ENCODE data around the gene ANKS1B. TPM values are rescaled to one million over a fixed set of nuclear protein-coding genes. Genes with fewer than 3 reads are reported as not detected.
"Not testable (repeated sequence)": the region's sequence is repeated elsewhere in the genome, so short reads cannot be mapped to it uniquely, and the experiment has no call there.

The ANKS1B gene
- total and polyA plus RNA-seq, 5 donors, result 0.43 to 7.4 (median 3.3) TPM

DNA sequence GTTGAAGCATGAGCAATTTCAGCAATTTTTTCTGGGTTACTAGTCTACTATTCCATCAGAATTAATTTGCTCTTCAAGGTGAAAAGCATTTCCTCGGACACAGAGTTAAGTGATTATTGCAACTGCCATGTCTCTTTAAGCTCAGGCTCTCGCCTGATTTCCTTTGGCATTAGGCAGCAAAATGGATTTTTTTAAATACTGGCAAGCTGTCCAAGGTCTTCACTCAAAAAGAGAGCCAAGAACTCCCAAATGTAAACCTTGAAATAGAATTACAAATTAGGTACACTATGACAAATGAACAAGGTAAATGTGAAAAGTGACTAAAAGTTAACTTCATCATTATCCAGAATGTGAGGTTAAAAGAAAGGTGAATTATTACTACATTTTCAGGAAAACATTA lies 225.3 kb downstream of the ANKS1B start:
- WGBS, result 68% methylated on average over 2 of the region's 2 CpGs

GRCh38 chr12:99758997-99759396 lies 225.7 kb downstream of the ANKS1B start:
- no peaks in the 10 kb centered on the region for H3K27me3 ChIP-seq (ENCODE audit: control insufficient read depth, insufficient read depth)
- no peak overlapping the region for H3K4me3 ChIP-seq (ENCODE audit: low read length)
- H3K9me3 ChIP-seq (ENCODE audit: control insufficient read depth, low read length), result no peaks in the 10 kb centered on the region
- H3K4me1 ChIP-seq (ENCODE audit: control insufficient read depth, insufficient read depth, low read length), result no peaks in the 10 kb centered on the region
- WGBS, result 81% methylated on average over 3 of the region's 3 CpGs
- intact Hi-C loops (cut with DNase I), result no loop called here
- DNase-seq, result no peak
- no peak overlapping the region for H3K27ac ChIP-seq (ENCODE audit: low read length)
- no peak for ATAC-seq

More for the DNA sequence above, 225.3 kb downstream of the ANKS1B start:
- intact Hi-C loops (cut with DNase I), result no loop called here
- no peak overlapping the region for H3K4me3 ChIP-seq (ENCODE audit: low read length)
- H3K27ac ChIP-seq (ENCODE audit: low read length), result no peak overlapping the region
- ATAC-seq (no peak), DNase-seq (no peak)
- no peaks in the 10 kb centered on the region for H3K4me1 ChIP-seq (ENCODE audit: control insufficient read depth, insufficient read depth, low read length)
- H3K27me3 ChIP-seq (ENCODE audit: control insufficient read depth, insufficient read depth), result no peaks in the 10 kb centered on the region
- H3K9me3 ChIP-seq (ENCODE audit: control insufficient read depth, low read length), result no peaks in the 10 kb centered on the region

- no peaks in the 10 kb centered on the region for H3K27me3 ChIP-seq (ENCODE audit: control insufficient read depth, insufficient read depth)
- no peak for DNase-seq
- intact Hi-C loops (cut with DNase I), result no loop called here
These were observed 232.0 kb downstream of the ANKS1B start for GRCh38 chr12:99752740-99753139.

GRCh38 chr12:99746538-99746937 lies 238.2 kb downstream of the ANKS1B start:
- intact Hi-C loops (cut with DNase I), result no loop called here
- no peak overlapping the region for H3K4me3 ChIP-seq (ENCODE audit: low read length)

More at GRCh38 chr12:99752740-99753139, 232.0 kb downstream of the ANKS1B start:
- no peak overlapping the region for H3K27ac ChIP-seq (ENCODE audit: low read length)
- no peaks in the 10 kb centered on the region for H3K9me3 ChIP-seq (ENCODE audit: control insufficient read depth, low read length)
- no peak for ATAC-seq
- H3K4me3 ChIP-seq (ENCODE audit: low read length), result no peak overlapping the region
- no peaks in the 10 kb centered on the region for H3K4me1 ChIP-seq (ENCODE audit: control insufficient read depth, insufficient read depth, low read length)

GRCh38 chr12:99745895-99746294 lies 238.8 kb downstream of the ANKS1B start:
- ATAC-seq (no peak), DNase-seq (no peak)
- no peaks in the 10 kb centered on the region for H3K9me3 ChIP-seq (ENCODE audit: control insufficient read depth, low read length)
- no peaks in the 10 kb centered on the region for H3K4me1 ChIP-seq (ENCODE audit: control insufficient read depth, insufficient read depth, low read length)
- intact Hi-C loops (cut with DNase I), result no loop called here
- no peak overlapping the region for H3K27ac ChIP-seq (ENCODE audit: low read length)
- WGBS, result 51% methylated on average over 2 of the region's 2 CpGs
- no peaks in the 10 kb centered on the region for H3K27me3 ChIP-seq (ENCODE audit: control insufficient read depth, insufficient read depth)
- no peak overlapping the region for H3K4me3 ChIP-seq (ENCODE audit: low read length)

More at GRCh38 chr12:99746538-99746937, 238.2 kb downstream of the ANKS1B start:
- Histone ChIP-seq H3K4me1 (ENCODE audit: control insufficient read depth, insufficient read depth, low read length) (no peaks in the 10 kb centered on the region), H3K27ac (ENCODE audit: low read length) (no peak overlapping the region), H3K27me3 (ENCODE audit: control insufficient read depth, insufficient read depth) (no peaks in the 10 kb centered on the region), H3K9me3 (ENCODE audit: control insufficient read depth, low read length) (no peaks in the 10 kb centered on the region)
- no peak for DNase-seq
- ATAC-seq, result no peak

DNA sequence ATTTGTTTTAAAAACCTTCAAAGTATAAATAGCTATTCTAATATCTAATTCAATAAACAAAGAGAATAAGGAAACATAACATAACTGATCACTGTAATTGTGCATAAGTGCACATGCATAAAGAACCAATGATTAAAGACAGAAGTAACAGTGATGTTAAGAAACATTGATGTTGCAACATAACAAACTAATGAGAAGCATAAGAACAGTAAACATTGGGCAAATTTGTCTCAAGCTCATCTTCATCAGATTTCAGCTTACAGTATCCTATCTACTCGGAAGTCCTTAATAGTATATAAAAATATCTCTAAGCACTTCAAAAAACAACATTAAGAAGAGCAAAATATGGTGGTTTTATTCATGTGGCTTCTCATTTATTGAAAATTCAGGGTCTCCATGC lies 239.6 kb downstream of the ANKS1B start:
- H3K4me1 ChIP-seq (ENCODE audit: control insufficient read depth, insufficient read depth, low read length), result no peaks in the 10 kb centered on the region
- ATAC-seq, result no peak
- no peaks in the 10 kb centered on the region for H3K27me3 ChIP-seq (ENCODE audit: control insufficient read depth, insufficient read depth)

DNA sequence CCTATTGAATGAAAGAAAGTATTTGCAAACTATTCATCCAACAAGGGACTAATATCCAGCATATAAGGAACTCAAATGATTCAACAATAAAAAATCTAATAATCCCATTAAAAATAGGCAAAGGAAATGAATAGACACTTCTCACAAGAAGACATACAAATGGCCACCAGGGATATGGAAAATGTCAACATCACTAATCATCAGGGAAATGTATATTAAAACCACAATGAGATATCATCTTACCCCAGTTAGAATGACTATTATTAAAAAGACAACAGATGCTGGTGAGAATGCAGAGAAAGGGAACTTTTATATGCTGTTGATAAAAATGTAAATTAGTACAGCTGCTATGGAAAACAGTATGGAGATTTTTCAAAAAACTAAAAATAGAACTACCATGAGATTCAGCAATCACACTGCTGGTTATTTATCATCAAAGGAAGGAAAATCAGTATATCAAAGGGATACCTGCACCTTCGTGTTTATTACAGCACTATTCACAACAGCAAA lies 247.9 kb downstream of the ANKS1B start:
- no peak for ATAC-seq
- no peak overlapping the region for H3K4me3 ChIP-seq (ENCODE audit: low read length)
- H3K4me1 ChIP-seq (ENCODE audit: control insufficient read depth, insufficient read depth, low read length), result no peaks in the 10 kb centered on the region
- 61% methylated on average over 1 of the region's 1 CpG for WGBS
- H3K9me3 ChIP-seq (ENCODE audit: control insufficient read depth, low read length), result no peaks in the 10 kb centered on the region
- no peak for DNase-seq
- H3K27me3 ChIP-seq (ENCODE audit: control insufficient read depth, insufficient read depth), result no peaks in the 10 kb centered on the region
- no peak overlapping the region for H3K27ac ChIP-seq (ENCODE audit: low read length)
- intact Hi-C loops (cut with DNase I), result no loop called here

More for the DNA sequence above, 239.6 kb downstream of the ANKS1B start:
- H3K27ac ChIP-seq (ENCODE audit: low read length), result no peak overlapping the region
- 75% methylated on average over 1 of the region's 1 CpG for WGBS
- H3K4me3 ChIP-seq (ENCODE audit: low read length), result no peak overlapping the region
- intact Hi-C loops (cut with DNase I), result no loop called here
- no peak for DNase-seq
- H3K9me3 ChIP-seq (ENCODE audit: control insufficient read depth, low read length), result no peaks in the 10 kb centered on the region

DNA sequence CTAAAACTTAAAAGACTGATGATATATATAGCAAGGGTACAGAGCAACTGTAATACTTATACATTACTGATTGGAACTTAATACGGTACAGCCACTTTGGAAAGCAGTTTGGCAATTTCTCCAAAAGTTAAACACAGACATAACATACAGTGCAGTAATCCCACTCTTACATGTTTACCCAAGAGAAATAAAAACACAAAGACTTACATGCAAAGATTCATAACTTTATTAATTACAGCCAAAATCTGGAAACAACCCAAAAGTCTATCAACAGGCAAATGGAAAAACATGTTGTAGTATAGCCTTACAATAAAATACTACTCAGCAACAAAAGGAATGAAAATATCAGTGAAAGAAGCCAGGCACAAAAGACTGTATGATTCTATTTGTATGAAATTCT lies 252.6 kb downstream of the ANKS1B start:
- Histone ChIP-seq H3K27me3 (ENCODE audit: control insufficient read depth, insufficient read depth) (no peaks in the 10 kb centered on the region), H3K9me3 (ENCODE audit: control insufficient read depth, low read length) (no peaks in the 10 kb centered on the region), H3K4me1 (ENCODE audit: control insufficient read depth, insufficient read depth, low read length) (no peaks in the 10 kb centered on the region), H3K27ac (ENCODE audit: low read length) (no peak overlapping the region), H3K4me3 (ENCODE audit: low read length) (no peak overlapping the region)
- ATAC-seq (no peak), DNase-seq (no peak)
- intact Hi-C loops (cut with DNase I), result no loop called here
- WGBS, result 63% methylated on average over 1 of the region's 1 CpG

DNA sequence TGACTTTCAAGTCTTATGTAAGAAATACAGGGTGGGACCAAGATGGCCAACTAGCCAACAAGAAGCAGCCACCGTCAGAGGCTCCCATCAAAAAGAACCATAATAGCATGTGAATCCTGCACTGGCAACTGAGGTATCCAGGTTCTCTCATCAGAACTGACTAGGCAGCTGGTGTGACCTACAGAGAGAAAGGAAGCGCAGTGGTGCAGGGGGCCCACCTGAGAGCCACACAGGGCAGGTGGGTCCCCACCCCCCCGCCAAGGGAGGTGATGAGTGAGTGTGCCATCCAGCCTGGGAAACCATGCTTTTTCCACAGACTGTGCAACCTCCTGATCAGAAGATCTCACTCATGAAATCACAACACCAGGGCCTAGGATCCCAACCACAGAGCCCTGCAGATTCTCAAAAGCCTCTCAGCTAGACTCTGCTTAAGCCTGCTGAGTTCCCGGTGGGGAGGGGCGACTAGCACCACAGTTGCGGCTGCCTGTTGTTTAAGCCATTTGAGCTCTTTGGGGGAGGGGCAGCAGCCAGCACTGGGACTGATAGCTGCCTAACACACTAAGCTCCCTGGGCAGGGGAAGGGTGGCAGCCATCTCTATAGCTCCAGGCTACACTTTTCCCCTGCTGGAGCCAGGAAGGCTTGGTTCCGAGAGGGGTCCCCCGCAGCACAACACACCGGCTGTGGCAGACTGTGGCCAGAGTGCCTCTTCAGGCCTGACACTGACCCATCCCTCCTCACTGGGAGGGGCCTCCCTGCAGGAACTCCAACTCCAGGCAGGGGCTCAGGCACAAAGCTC lies 261.8 kb downstream of the ANKS1B start:
- no peak for ATAC-seq
- no peaks in the 10 kb centered on the region for H3K27me3 ChIP-seq (ENCODE audit: control insufficient read depth, insufficient read depth)
- no peaks in the 10 kb centered on the region for H3K9me3 ChIP-seq (ENCODE audit: control insufficient read depth, low read length)
- H3K27ac ChIP-seq (ENCODE audit: low read length), result no peak overlapping the region
- 76% methylated on average over 9 of the region's 9 CpGs for WGBS
- no peaks in the 10 kb centered on the region for H3K4me1 ChIP-seq (ENCODE audit: control insufficient read depth, insufficient read depth, low read length)
- H3K4me3 ChIP-seq (ENCODE audit: low read length), result no peak overlapping the region
- intact Hi-C loops (cut with DNase I), result no loop called here
- DNase-seq, result no peak

DNA sequence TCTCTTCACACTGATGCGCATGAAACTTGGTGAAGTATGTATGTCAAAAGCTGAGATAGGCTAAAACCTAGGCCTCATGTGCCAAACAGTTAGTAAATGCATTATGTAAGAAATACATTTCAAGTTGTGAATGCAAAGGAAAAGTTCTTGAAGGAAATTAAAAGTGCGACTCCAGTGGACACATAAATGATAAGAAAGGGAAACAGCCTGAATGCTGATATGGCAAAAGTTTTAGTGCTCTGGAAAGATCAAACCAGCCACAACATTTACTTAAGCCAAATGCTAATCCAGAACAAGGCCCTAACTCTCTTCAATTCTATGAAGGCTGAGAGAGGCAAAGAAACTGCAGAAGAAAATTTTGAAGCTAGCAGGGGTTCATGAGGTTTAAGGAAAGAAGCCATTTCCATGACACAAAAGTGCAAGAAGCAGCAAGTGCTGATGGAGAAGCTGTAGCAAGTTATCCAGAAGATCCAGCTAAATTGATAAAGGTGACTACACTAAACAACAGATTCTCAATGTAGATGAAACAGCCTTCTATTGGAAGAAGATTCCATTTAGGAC lies 262.9 kb downstream of the ANKS1B start:
- Histone ChIP-seq H3K9me3 (ENCODE audit: control insufficient read depth, low read length) (no peaks in the 10 kb centered on the region), H3K4me1 (ENCODE audit: control insufficient read depth, insufficient read depth, low read length) (no peaks in the 10 kb centered on the region), H3K4me3 (ENCODE audit: low read length) (no peak overlapping the region), H3K27me3 (ENCODE audit: control insufficient read depth, insufficient read depth) (no peaks in the 10 kb centered on the region), H3K27ac (ENCODE audit: low read length) (no peak overlapping the region)
- no peak for DNase-seq
- ATAC-seq, result no peak
- intact Hi-C loops (cut with DNase I), result no loop called here
- 71% methylated on average over 2 of the region's 2 CpGs for WGBS

DNA sequence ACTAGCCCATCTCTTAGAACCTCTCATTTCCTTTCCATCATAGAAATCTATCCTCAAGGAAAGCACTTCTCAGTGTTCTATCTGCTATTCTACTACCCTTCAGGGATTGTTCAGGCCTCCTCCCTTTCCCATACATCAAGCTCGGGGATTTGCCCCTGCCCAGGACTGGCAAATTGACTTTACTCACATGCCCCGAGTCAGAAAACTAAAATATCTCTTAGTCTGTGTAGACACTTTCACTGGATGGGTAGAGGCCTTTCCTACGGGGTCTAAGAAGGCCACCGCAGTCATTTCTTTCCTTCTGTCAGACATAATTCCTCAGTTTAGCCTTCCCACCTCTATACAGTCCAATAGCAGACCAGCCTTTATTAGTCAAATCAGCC lies 264.7 kb downstream of the ANKS1B start:
- H3K27ac ChIP-seq (ENCODE audit: low read length); intact Hi-C loops (cut with DNase I); H3K4me1 ChIP-seq (ENCODE audit: control insufficient read depth, insufficient read depth, low read length); H3K9me3 ChIP-seq (ENCODE audit: control insufficient read depth, low read length); H3K27me3 ChIP-seq (ENCODE audit: control insufficient read depth, insufficient read depth); ATAC-seq; DNase-seq; H3K4me3 ChIP-seq (ENCODE audit: low read length): not testable (repeated sequence)
- WGBS, result 84% methylated on average over 4 of the region's 4 CpGs

Data from right cardiac atrium (tissue), 5 donors.